ENCODE results near the gene DCAF8.

The DCAF8 gene

DNA sequence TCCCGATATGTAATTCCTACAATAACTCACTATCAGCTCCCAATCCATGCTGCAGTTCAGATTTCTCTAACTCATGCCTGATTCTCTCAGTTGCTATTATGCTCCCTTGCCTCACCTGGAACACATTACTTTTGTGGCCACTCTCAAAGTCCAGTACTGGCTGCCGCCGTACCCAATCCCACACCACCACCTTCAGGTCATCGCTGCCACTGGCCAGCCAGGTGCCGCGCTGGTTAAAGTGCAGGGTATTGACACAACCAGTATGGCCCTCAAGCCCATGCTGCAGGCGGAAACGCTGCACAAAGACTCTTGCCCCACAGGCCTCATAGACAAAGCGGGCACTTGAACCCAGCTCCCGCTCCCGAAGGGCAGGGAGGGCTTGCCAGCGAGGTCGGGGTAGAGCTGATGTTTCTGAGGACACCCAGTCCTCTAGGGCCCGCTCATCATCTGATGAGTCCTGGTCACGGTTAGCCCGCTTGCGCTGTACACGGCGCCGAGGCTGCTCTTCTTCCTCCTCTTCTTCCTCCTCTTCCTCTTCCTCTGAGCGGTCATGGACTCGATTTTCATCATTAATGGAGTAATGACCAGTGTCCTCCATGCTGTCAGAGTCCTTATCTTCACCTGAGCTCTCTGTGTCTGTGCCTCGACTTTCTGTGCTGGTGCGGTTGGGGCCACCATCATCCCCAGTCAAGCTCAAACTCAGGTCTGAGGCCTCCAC, 22.6 kb downstream of the DCAF8 start:
- TF ChIP-seq, protein P1, sequence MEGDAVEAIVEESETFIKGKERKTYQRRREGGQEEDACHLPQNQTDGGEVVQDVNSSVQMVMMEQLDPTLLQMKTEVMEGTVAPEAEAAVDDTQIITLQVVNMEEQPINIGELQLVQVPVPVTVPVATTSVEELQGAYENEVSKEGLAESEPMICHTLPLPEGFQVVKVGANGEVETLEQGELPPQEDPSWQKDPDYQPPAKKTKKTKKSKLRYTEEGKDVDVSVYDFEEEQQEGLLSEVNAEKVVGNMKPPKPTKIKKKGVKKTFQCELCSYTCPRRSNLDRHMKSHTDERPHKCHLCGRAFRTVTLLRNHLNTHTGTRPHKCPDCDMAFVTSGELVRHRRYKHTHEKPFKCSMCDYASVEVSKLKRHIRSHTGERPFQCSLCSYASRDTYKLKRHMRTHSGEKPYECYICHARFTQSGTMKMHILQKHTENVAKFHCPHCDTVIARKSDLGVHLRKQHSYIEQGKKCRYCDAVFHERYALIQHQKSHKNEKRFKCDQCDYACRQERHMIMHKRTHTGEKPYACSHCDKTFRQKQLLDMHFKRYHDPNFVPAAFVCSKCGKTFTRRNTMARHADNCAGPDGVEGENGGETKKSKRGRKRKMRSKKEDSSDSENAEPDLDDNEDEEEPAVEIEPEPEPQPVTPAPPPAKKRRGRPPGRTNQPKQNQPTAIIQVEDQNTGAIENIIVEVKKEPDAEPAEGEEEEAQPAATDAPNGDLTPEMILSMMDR (IDR thresholded peaks at IDR 0.05; ENCODE audit: borderline replicate concordance, insufficient read depth, low read depth, low read length), result no peak
- no peak overlapping the region for H3K4me3 ChIP-seq (ENCODE audit: low read depth, low read length)

DNA sequence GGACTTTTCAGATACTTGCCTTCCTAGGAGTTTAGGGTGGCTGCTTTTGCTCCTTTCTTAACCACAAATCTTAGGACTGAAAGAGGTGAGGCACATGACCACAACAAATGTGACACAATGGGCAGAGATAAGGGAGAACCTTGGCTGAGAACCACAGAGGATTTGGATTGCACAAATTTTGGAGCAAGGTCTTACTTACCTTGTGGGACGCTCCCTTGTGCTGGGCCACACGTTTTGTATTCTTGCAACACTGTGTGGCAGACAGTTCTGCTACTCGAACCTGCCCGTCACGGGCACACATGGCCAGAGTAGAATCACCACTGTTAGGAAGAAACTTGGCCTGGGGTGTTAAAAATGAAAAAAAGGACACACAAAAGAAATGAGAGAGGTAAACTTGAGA, 23.9 kb downstream of the DCAF8 start:
- no peak overlapping the region for H3K4me3 ChIP-seq (ENCODE audit: low read depth, low read length)
- TF ChIP-seq, protein P1 (IDR thresholded peaks at IDR 0.05; ENCODE audit: borderline replicate concordance, insufficient read depth, low read depth, low read length), result no peak

DNA sequence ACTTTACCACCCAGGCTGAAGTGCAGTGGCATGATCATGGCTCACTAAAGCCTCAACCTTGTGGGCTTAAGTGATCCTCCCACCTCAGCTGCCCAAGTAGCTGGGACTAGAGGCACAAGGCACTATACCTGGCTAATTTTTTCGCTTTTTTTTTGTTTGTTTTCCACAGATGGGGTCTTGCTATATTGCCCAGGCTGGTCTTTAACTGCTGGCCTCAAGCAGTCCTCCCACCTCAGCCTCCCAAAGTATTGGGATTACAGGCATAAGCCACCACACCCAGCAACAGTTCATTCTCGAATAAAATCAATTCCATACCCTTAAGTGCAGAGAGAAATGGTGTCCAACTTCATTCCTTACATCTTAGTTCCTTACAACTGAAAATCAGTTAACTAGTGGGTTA, 24.8 kb downstream of the DCAF8 start:
- H3K4me3 ChIP-seq (ENCODE audit: low read depth, low read length), result no peak overlapping the region

DNA sequence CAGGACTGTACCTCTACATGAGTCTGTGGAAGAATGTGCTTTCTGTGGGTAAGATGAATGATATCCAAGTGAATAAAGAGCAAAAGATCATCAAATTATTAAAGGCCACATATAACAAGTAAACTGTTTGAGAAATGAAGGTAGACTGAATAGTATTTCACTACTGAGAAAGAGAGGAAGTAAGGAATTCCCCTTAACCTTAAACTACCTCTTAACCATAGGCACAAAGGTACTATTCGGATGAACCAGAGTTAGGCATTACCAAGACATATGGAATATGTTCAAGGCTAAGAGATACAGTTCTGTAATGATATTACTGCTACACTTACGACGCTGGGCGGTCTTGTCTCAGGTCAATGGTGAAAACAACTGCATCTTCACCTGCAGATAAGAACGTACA, 25.5 kb downstream of the DCAF8 start:
- TF ChIP-seq, protein P1 (IDR thresholded peaks at IDR 0.05; ENCODE audit: borderline replicate concordance, insufficient read depth, low read depth, low read length), result no peak
- H3K4me3 ChIP-seq (ENCODE audit: low read depth, low read length), result no peak overlapping the region

More for the DNA sequence above, 24.8 kb downstream of the DCAF8 start:
- TF ChIP-seq, protein P1 (IDR thresholded peaks at IDR 0.05; ENCODE audit: borderline replicate concordance, insufficient read depth, low read depth, low read length), result no peak

DNA sequence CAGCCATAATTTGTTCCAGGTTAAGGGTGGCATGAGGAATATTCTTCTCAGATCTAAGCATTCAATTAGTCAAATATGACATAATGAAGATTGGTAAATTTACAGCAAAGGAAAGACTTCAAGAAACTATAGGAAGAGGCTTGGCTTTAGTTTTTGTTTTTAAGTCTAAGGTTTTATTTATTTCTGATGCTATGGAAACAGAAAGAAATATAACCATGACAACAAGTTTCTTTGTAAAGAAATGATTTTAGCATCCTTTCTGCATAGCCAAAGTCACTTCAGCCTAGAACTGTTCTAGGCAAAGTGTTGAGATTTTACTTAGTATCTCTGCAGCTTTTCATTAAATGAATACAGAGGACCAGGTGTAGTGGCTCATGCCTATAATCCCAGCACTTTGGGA, 29.4 kb downstream of the DCAF8 start:
- TF ChIP-seq, protein P1 (IDR thresholded peaks at IDR 0.05; ENCODE audit: borderline replicate concordance, insufficient read depth, low read depth, low read length), result no peak

DNA sequence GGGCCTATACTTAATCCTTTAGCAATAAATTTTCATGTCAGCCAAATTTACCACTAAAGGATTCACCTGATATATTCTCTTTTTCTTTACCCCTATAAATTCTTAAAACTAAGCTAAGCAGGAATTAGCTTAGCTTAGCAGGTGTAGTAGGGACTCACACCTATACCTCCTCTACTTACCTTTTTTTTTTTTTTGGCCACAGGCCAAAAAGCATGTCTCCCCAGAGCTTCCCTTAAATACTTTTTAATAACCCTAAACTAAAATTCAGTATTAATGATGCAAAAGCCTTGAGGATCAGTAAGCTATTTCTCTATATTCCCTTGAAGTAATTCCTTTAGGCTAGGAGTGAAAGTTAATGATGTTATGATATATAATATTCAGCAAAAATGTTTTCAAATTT, 33.9 kb downstream of the DCAF8 start:
- TF ChIP-seq, protein P1 (IDR thresholded peaks at IDR 0.05; ENCODE audit: borderline replicate concordance, insufficient read depth, low read depth, low read length), result no peak
- H3K4me3 ChIP-seq (ENCODE audit: low read depth, low read length), result no peak overlapping the region

More for the DNA sequence above, 29.4 kb downstream of the DCAF8 start:
- no peak overlapping the region for H3K4me3 ChIP-seq (ENCODE audit: low read depth, low read length)

DNA sequence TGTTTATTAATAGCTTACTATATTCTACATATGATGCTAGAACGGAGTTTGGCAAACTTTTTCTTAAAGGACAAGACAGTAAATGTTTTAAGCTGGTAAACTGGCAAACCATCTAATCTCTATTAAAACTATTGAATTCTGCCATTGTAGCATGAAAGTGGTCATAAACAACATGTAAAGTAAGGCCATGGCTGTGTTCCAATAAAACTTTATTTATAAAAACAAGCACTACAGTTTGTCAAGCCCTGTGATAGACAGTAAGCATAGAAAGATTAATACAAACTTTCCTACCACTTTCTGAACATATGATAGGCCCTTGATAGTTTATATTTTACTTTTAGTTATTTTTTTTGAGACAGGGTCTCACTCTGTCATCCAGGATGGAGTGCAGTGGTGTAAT, 34.8 kb downstream of the DCAF8 start:
- TF ChIP-seq, protein P1 (IDR thresholded peaks at IDR 0.05; ENCODE audit: borderline replicate concordance, insufficient read depth, low read depth, low read length), result no peak
- H3K4me3 ChIP-seq (ENCODE audit: low read depth, low read length), result no peak overlapping the region
